Measurements from ENCODE around the gene CTU1. TPM values are rescaled to one million over a fixed set of nuclear protein-coding genes. Genes with fewer than 3 reads are reported as not detected.

Gene CTU1
- total RNA-seq, 1 donor from 2014 or later, result 8.3 TPM

- ATAC-seq (no peak), DNase-seq (no peak)
- no peak for TF ChIP-seq CTCF (IDR thresholded peaks at IDR 0.05)
- H3K27me3 ChIP-seq (ENCODE audit: low read depth), result no peaks in the 10 kb centered on the region
- no peak overlapping the region for H3K27ac ChIP-seq
- peaks cover 44% of the 10 kb centered on the region for H3K4me1 ChIP-seq
- intact Hi-C loops (cut with DNase I), result no loop called here
- H3K36me3 ChIP-seq, result no peaks in the 10 kb centered on the region
- no peaks in the 10 kb centered on the region for H3K9me3 ChIP-seq
- H3K4me3 ChIP-seq, result no peak overlapping the region
Observed at GRCh38 chr19:51129716-51130115, 21.5 kb upstream of the CTU1 start.

- ATAC-seq (no peak), DNase-seq (no peak)
- no peak overlapping the region for H3K4me3 ChIP-seq
- no peaks in the 10 kb centered on the region for H3K9me3 ChIP-seq
- no peaks in the 10 kb centered on the region for H3K27me3 ChIP-seq (ENCODE audit: low read depth)
- H3K4me1 ChIP-seq, result peaks cover 51% of the 10 kb centered on the region
- peak overlapping the region; percentile 46 for H3K27ac ChIP-seq
- intact Hi-C loops (cut with DNase I), result no loop called here
- TF ChIP-seq CTCF (IDR thresholded peaks at IDR 0.05), result no peak
- no peaks in the 10 kb centered on the region for H3K36me3 ChIP-seq
Observed at GRCh38 chr19:51128227-51128626, 20.0 kb upstream of the CTU1 start.

- H3K4me3 ChIP-seq, result peak overlapping the region; percentile 43
- H3K9me3 ChIP-seq, result no peaks in the 10 kb centered on the region
- no peaks in the 10 kb centered on the region for H3K36me3 ChIP-seq
- ATAC-seq (no peak), DNase-seq (no peak)
- peaks cover 48% of the 10 kb centered on the region for H3K4me1 ChIP-seq
- intact Hi-C loops (cut with DNase I), result no loop called here
- TF ChIP-seq CTCF (IDR thresholded peaks at IDR 0.05), result no peak
- H3K27me3 ChIP-seq (ENCODE audit: low read depth), result no peaks in the 10 kb centered on the region
- H3K27ac ChIP-seq, result peak overlapping the region; percentile 46
Observed at GRCh38 chr19:51127755-51128154, 19.5 kb upstream of the CTU1 start.

GRCh38 chr19:51127032-51127431 lies 18.8 kb upstream of the CTU1 start:
- H3K27ac ChIP-seq, result peak overlapping the region; percentile 41
- intact Hi-C loops (cut with DNase I), result no loop called here
- DNase-seq (no peak), ATAC-seq (no peak)
- H3K4me3 ChIP-seq, result peak overlapping the region; percentile 43
- H3K27me3 ChIP-seq (ENCODE audit: low read depth), result no peaks in the 10 kb centered on the region
- peaks cover 42% of the 10 kb centered on the region for H3K4me1 ChIP-seq
- no peaks in the 10 kb centered on the region for H3K9me3 ChIP-seq
- no peaks in the 10 kb centered on the region for H3K36me3 ChIP-seq
- no peak for TF ChIP-seq CTCF (IDR thresholded peaks at IDR 0.05)

GRCh38 chr19:51125421-51126075 lies 17.3 kb upstream of the CTU1 start:
- ATAC-seq, result no peak
- H3K4me3 ChIP-seq, result peak overlapping the region; percentile 43
- intact Hi-C loops (cut with DNase I), result no loop called here
- no peaks in the 10 kb centered on the region for H3K9me3 ChIP-seq
- no peaks in the 10 kb centered on the region for H3K27me3 ChIP-seq (ENCODE audit: low read depth)
- H3K27ac ChIP-seq, result peak overlapping the region; percentile 80
- no peak for DNase-seq
- no peaks in the 10 kb centered on the region for H3K36me3 ChIP-seq
- TF ChIP-seq CTCF (IDR thresholded peaks at IDR 0.05), result no peak
- peaks cover 30% of the 10 kb centered on the region for H3K4me1 ChIP-seq
